ENCODE measurements around the gene HEXA. TPM values are rescaled to one million over a fixed set of nuclear protein-coding genes. Genes with fewer than 3 reads are reported as not detected.

The HEXA gene
- total and polyA plus RNA-seq, 9 of the 15 experiments (the other 6 are each of a cell fraction or from before 2014, with no cell fraction given): 22.2 to 136 (median 68.9) TPM

DNA sequence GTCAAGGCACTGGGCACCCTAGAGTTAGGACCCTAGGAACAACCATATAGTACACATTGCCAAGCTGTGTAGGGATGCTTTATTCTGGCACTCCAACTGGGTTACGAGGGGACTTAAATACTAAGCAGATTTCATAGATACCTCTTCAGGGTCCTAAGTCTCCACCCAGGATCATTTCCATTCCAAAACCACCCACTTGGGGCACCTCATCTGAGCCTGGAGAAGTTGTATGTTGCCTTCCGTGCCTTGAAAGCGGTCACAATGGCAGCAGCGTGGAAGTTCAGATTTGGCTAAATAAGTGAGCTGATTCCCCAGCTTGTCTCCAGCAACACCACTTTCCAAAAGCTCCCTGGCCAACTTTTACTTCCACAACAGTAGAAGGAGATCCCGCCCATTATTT lies 26.9 kb upstream of the HEXA start:
- FAIRE-seq (no peak), ATAC-seq (no peak), DNase-seq (ENCODE audit: extremely low read depth in 1 of 4, low spot score in 3 of 4) (no peak)
- TF ChIP-seq L3MBTL2 (IDR thresholded peaks at IDR 0.05) (no peak), SAFB (IDR thresholded peaks at IDR 0.05; ENCODE audit: borderline replicate concordance, low read depth, low read length) (no peak), ZNF217 (CRISPR knock-in tag; IDR thresholded peaks at IDR 0.05) (no peak), RUNX1 (IDR thresholded peaks at IDR 0.05; ENCODE audit: low read depth) (no peak)
- no peak overlapping the region for H3K9ac ChIP-seq (ENCODE audit: insufficient read depth in 1 of 2, low read depth in 2 of 2, low read length in 2 of 2)
- in situ Hi-C loops (cut with MboI) (no loop called here), intact Hi-C loops (cut with micrococcal nuclease) (no loop called here)
- no peak overlapping the region for H3K4me3 ChIP-seq
- no peaks in the 10 kb centered on the region for H3K9me1 ChIP-seq (ENCODE audit: control insufficient read depth, insufficient read depth, low read length)
- H3K36me3 ChIP-seq (ENCODE audit: control insufficient read depth, insufficient read depth, low read length): no peaks in the 10 kb centered on the region
- H3K27me3 ChIP-seq (ENCODE audit: control insufficient read depth in 2 of 2, insufficient read depth in 2 of 2, low read length in 2 of 2): peaks cover 14 to 16% of the 10 kb centered on the region in 2 experiments
- WGBS (ENCODE audit: insufficient coverage, low coverage, missing lambda C conversion rate): 1% methylated on average over 5 of the region's 5 CpGs
- no peak overlapping the region for H2AFZ ChIP-seq (ENCODE audit: low read depth, low read length)
- no peaks in the 10 kb centered on the region for H3K79me2 ChIP-seq (ENCODE audit: control insufficient read depth, insufficient read depth, low read length)
- ChIA-PET CTCF (ENCODE audit: low intra/inter-chr PET ratio) (interaction anchor here (0.5 kb wide), 1 partner anchor 17 kb away, joined by 3 read pairs; no protein-coding TSS in a partner anchor), POLR2A (no interaction called here)
- no TSS peak for BruUV-seq (replicated peaks)
- H4K20me1 ChIP-seq (replicated peaks; ENCODE audit: control insufficient read depth, insufficient read depth, low read length): no peaks in the 10 kb centered on the region
- no peak overlapping the region for H3K27ac ChIP-seq (ENCODE audit: extremely low read depth, low read depth, low read length)
- no peak overlapping the region for H3K4me2 ChIP-seq (ENCODE audit: insufficient read depth, low read length)
- no peaks in the 10 kb centered on the region for H3K9me3 ChIP-seq (replicated peaks; ENCODE audit: control insufficient read depth, insufficient read depth, low read depth, low read length)
- H3K4me1 ChIP-seq (replicated peaks in 1 of 2; ENCODE audit: control insufficient read depth in 2 of 2, insufficient read depth in 2 of 2, low read length in 2 of 2): no peaks in the 10 kb centered on the region

DNA sequence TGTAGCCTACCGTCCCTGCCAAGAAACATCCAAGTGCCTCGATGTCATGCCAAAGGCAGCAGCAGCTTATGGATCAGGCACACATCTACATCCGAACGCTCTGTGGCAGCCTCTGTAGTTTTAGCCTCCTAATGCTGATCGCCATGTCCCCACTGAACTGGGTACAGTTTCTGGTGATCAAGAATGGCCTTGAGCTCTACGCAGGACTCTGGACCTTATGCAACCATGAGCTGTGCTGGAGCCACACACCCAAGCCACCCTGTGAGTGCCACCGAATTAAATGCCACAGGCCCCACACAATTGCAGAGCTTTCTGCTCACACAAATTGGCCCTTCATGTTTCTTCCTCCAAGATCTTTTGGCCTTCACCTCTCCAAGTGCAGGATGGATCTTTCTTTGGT lies 22.8 kb upstream of the HEXA start:
- H3K4me2 ChIP-seq (ENCODE audit: insufficient read depth, low read length): no peak overlapping the region

More for the DNA sequence above, 22.8 kb upstream of the HEXA start:
- Histone ChIP-seq H3K4me3 (no peak overlapping the region), H3K36me3 (ENCODE audit: control insufficient read depth, insufficient read depth, low read length) (no peaks in the 10 kb centered on the region), H3K27ac (ENCODE audit: extremely low read depth, low read depth, low read length) (no peak overlapping the region), H3K79me2 (ENCODE audit: control insufficient read depth, insufficient read depth, low read length) (no peaks in the 10 kb centered on the region), H3K9me1 (ENCODE audit: control insufficient read depth, insufficient read depth, low read length) (no peaks in the 10 kb centered on the region), H2AFZ (ENCODE audit: low read depth, low read length) (no peak overlapping the region), H3K27me3 (ENCODE audit: control insufficient read depth in 2 of 2, insufficient read depth in 2 of 2, low read length in 2 of 2) (peaks cover 12 to 16% of the 10 kb centered on the region in 2 experiments), H3K9ac (ENCODE audit: insufficient read depth in 1 of 2, low read depth in 2 of 2, low read length in 2 of 2) (no peak overlapping the region), H3K4me1 (replicated peaks in 1 of 2; ENCODE audit: control insufficient read depth in 2 of 2, insufficient read depth in 2 of 2, low read length in 2 of 2) (no peaks in the 10 kb centered on the region), H3K9me3 (replicated peaks; ENCODE audit: control insufficient read depth, insufficient read depth, low read depth, low read length) (no peaks in the 10 kb centered on the region), H4K20me1 (replicated peaks; ENCODE audit: control insufficient read depth, insufficient read depth, low read length) (no peaks in the 10 kb centered on the region)
- ChIA-PET CTCF (ENCODE audit: low intra/inter-chr PET ratio) (no interaction called here), POLR2A (no interaction called here)
- TF ChIP-seq HNRNPLL (IDR thresholded peaks at IDR 0.05; ENCODE audit: low read depth, low read length, poor library complexity, severe bottlenecking) (no peak), BHLHE40 (IDR thresholded peaks at IDR 0.05; ENCODE audit: low read length) (no peak), ZNF197 (CRISPR knock-in tag; IDR thresholded peaks at IDR 0.05; ENCODE audit: low read depth) (no peak), RFX7 (CRISPR knock-in tag; IDR thresholded peaks at IDR 0.05) (no peak), CBFA2T2 (conservative IDR thresholded peaks at IDR 0.05) (no peak), MED1 (CRISPR knock-in tag; IDR thresholded peaks at IDR 0.05; ENCODE audit: borderline replicate concordance) (no peak), HNRNPUL1 (IDR thresholded peaks at IDR 0.05; ENCODE audit: low read length) (no peak), BRD9 (IDR thresholded peaks at IDR 0.05; ENCODE audit: low read depth, partially characterized antibody) (no peak), ZC3H8 (IDR thresholded peaks at IDR 0.05) (no peak), ZBED1 (IDR thresholded peaks at IDR 0.05) (no peak), SUPT5H (IDR thresholded peaks at IDR 0.05) (no peak), DMBX1 (CRISPR knock-in tag; IDR thresholded peaks at IDR 0.05; ENCODE audit: borderline replicate concordance) (no peak), ZNF263 (CRISPR knock-in tag; IDR thresholded peaks at IDR 0.05; ENCODE audit: borderline replicate concordance) (no peak)
- TF ChIP-seq, protein P1, sequence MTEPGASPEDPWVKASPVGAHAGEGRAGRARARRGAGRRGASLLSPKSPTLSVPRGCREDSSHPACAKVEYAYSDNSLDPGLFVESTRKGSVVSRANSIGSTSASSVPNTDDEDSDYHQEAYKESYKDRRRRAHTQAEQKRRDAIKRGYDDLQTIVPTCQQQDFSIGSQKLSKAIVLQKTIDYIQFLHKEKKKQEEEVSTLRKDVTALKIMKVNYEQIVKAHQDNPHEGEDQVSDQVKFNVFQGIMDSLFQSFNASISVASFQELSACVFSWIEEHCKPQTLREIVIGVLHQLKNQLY (CRISPR knock-in tag; conservative IDR thresholded peaks at IDR 0.05): no peak
- TF ChIP-seq, protein P2, sequence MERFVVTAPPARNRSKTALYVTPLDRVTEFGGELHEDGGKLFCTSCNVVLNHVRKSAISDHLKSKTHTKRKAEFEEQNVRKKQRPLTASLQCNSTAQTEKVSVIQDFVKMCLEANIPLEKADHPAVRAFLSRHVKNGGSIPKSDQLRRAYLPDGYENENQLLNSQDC (CRISPR knock-in tag; IDR thresholded peaks at IDR 0.05): no peak
- DNase-seq (ENCODE audit: extremely low read depth in 1 of 4, low spot score in 3 of 4): no peak
- FAIRE-seq: no peak
- WGBS (ENCODE audit: insufficient coverage, low coverage, missing lambda C conversion rate): 3% methylated on average over 7 of the region's 7 CpGs
- no TSS peak for BruUV-seq (replicated peaks)
- intact Hi-C loops (cut with micrococcal nuclease): no loop called here
- no peak for ATAC-seq
- in situ Hi-C loops (cut with MboI): no loop called here
